GM12891 (cell line): ENCODE results near the gene C8B.

Source experiments
- DNase-seq: peaks from one replicate; pipeline ENCODE4 v3.0.0; 2011; ENCODE audit warnings: low spot score; ENCODE audit not compliant: insufficient read length
- FAIRE-seq: peaks from 2 replicates; lab custom pipeline; 2011; peaks lifted over from hg19 to GRCh38; lab: Jason Lieb, UNC
- PAX5 ChIP-seq: IDR thresholded peaks from 2 replicates; pipeline ENCODE4 v1.6.1; 2011; ENCODE audit warnings: low read length, moderate library complexity, mild to moderate bottlenecking; ENCODE audit not compliant: insufficient read depth, severe bottlenecking
- POLR2A ChIP-seq: IDR thresholded peaks from 2 replicates; pipeline ENCODE4 v1.6.1; 2011; ENCODE audit warnings: low read depth, low read length, control low read depth
- POLR2AphosphoS5 ChIP-seq: IDR thresholded peaks from 2 replicates; pipeline ENCODE4 v1.6.1; 2011; ENCODE audit warnings: low read depth, low read length, control low read depth
- POU2F2 ChIP-seq: IDR thresholded peaks from 2 replicates; pipeline ENCODE4 v1.6.1; 2011; ENCODE audit warnings: low read depth, mild to moderate bottlenecking, control low read depth, low read length, moderate library complexity
- SPI1 ChIP-seq: IDR thresholded peaks from 2 replicates; pipeline ENCODE4 v1.6.1; 2011; ENCODE audit warnings: low read depth, low read length, control low read depth
- TAF1 ChIP-seq: IDR thresholded peaks from 2 replicates; pipeline ENCODE4 v1.6.1; 2011; ENCODE audit warnings: low read depth, low read length, control low read depth

C8B gene

GRCh38 chr1:56973923-56974742, 8.3 kb upstream of the C8B start:
- TF ChIP-seq PAX5 = no peak
- no peak for TF ChIP-seq SPI1
- TF ChIP-seq POU2F2 = no peak
- TF ChIP-seq TAF1 = no peak
- TF ChIP-seq POLR2A = no peak
- TF ChIP-seq POLR2AphosphoS5 = no peak
- DNase-seq (no peak), FAIRE-seq (no peak)

GRCh38 chr1:56972976-56973375, 7.2 kb upstream of the C8B start:
- FAIRE-seq (no peak), DNase-seq (no peak)
- no peak for TF ChIP-seq SPI1
- no peak for TF ChIP-seq POLR2AphosphoS5
- TF ChIP-seq POU2F2 = no peak
- no peak for TF ChIP-seq POLR2A
- TF ChIP-seq TAF1 = no peak
- no peak for TF ChIP-seq PAX5

- TF ChIP-seq POLR2AphosphoS5 = no peak
- TF ChIP-seq POU2F2 = no peak
- no peak for TF ChIP-seq SPI1
- TF ChIP-seq POLR2A = no peak
- no peak for TF ChIP-seq TAF1
- no peak for TF ChIP-seq PAX5
- FAIRE-seq = no peak
- DNase-seq = no peak
These were observed 4.5 kb upstream of the C8B start for GRCh38 chr1:56970280-56970679.

- TF ChIP-seq POLR2A (no peak), TAF1 (no peak), POU2F2 (no peak), SPI1 (no peak), POLR2AphosphoS5 (no peak), PAX5 (no peak)
These were observed 3.2 kb upstream of the C8B start for GRCh38 chr1:56968878-56969495.

GRCh38 chr1:56967900-56968832, 2.4 kb upstream of the C8B start:
- TF ChIP-seq POU2F2 = no peak
- no peak for TF ChIP-seq POLR2A
- no peak for TF ChIP-seq SPI1
- TF ChIP-seq PAX5 = no peak
- no peak for TF ChIP-seq POLR2AphosphoS5
- TF ChIP-seq TAF1 = no peak
- DNase-seq (no peak), FAIRE-seq (no peak)

More at GRCh38 chr1:56968878-56969495, 3.2 kb upstream of the C8B start:
- FAIRE-seq (no peak), DNase-seq (no peak)

- TF ChIP-seq TAF1 (no peak), POLR2AphosphoS5 (no peak), POLR2A (no peak), SPI1 (no peak), PAX5 (no peak), POU2F2 (no peak)
- DNase-seq = no peak
- FAIRE-seq = no peak
These were observed 1.5 kb upstream of the C8B start for GRCh38 chr1:56967355-56967754.

- TF ChIP-seq POLR2A (no peak), SPI1 (no peak), PAX5 (no peak), POLR2AphosphoS5 (no peak), TAF1 (no peak), POU2F2 (no peak)
- no peak for FAIRE-seq
- no peak for DNase-seq
These were observed 834 bp upstream of the C8B start for GRCh38 chr1:56966698-56966999.

GRCh38 chr1:56965191-56965590, 624 bp downstream of the C8B start:
- FAIRE-seq (no peak), DNase-seq (no peak)
- TF ChIP-seq POLR2AphosphoS5 (no peak), POU2F2 (no peak), TAF1 (no peak), PAX5 (no peak), POLR2A (no peak), SPI1 (no peak)
